Measurements from ENCODE around the gene SLC22A12.

SLC22A12 gene

GRCh38 chr11:64637334-64638017 lies 46.5 kb downstream of the SLC22A12 start:
- TF ChIP-seq CTCF (conservative IDR thresholded peaks at IDR 0.05; ENCODE audit: low read depth, low read length), result no peak
- no peak overlapping the region for H3K4me3 ChIP-seq (ENCODE audit: low read length)
- DNase-seq (ENCODE audit: low read depth), result no peak

- TF ChIP-seq CTCF (conservative IDR thresholded peaks at IDR 0.05; ENCODE audit: low read depth, low read length), result no peak
- no peak overlapping the region for H3K4me3 ChIP-seq (ENCODE audit: low read length)
- no peak for DNase-seq (ENCODE audit: low read depth)
Measured at GRCh38 chr11:64638018-64638665, 47.1 kb downstream of the SLC22A12 start.

GRCh38 chr11:64638829-64639228 lies 47.8 kb downstream of the SLC22A12 start:
- no peak overlapping the region for H3K4me3 ChIP-seq (ENCODE audit: low read length)
- DNase-seq (ENCODE audit: low read depth), result no peak

GRCh38 chr11:64639885-64640284 lies 48.9 kb downstream of the SLC22A12 start:
- H3K4me3 ChIP-seq (ENCODE audit: low read length), result no peak overlapping the region
- DNase-seq (ENCODE audit: low read depth), result no peak
- TF ChIP-seq CTCF (conservative IDR thresholded peaks at IDR 0.05; ENCODE audit: low read depth, low read length), result no peak

More at GRCh38 chr11:64638829-64639228, 47.8 kb downstream of the SLC22A12 start:
- no peak for TF ChIP-seq CTCF (conservative IDR thresholded peaks at IDR 0.05; ENCODE audit: low read depth, low read length)

- DNase-seq (ENCODE audit: low read depth), result no peak
- no peak overlapping the region for H3K4me3 ChIP-seq (ENCODE audit: low read length)
- no peak for TF ChIP-seq CTCF (conservative IDR thresholded peaks at IDR 0.05; ENCODE audit: low read depth, low read length)
Measured at GRCh38 chr11:64641596-64642417, 50.8 kb downstream of the SLC22A12 start.

GRCh38 chr11:64642418-64642735 lies 51.4 kb downstream of the SLC22A12 start:
- TF ChIP-seq CTCF (conservative IDR thresholded peaks at IDR 0.05; ENCODE audit: low read depth, low read length), result no peak
- DNase-seq (ENCODE audit: low read depth), result no peak
- no peak overlapping the region for H3K4me3 ChIP-seq (ENCODE audit: low read length)
